ENCODE measurements around the gene PLPP4.

The PLPP4 gene

DNA sequence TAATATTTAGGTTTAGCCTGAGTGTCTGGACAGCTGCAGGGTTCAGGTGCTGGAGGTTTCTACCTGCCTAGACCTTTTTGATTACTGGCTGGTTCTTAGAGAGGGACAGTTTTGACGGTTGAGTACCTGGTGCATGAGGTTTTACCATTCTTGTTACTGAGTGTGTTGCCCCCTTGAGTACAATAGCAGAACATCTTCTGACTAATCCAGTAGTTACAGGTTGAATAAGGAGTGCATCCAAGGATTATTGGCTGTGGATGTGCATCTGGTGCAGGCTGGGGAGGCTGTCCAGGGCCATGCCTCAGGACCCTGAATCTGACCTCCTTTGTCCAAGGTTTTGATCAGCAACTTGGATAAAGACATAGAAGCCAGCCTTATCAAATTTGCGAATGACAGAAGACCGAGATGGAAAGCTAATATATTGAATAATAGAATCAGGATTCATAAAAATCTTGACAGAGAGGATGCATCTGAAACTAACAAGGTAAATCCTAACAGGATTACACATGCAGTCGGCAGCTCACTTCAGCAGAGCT is 23.1 kb downstream of the PLPP4 start:
- TF ChIP-seq JUND (IDR thresholded peaks at IDR 0.05; ENCODE audit: low read depth), result no peak
- peak in 1 of 2 experiments; percentile 16 for DNase-seq (ENCODE audit: low read depth in 1 of 2, low spot score in 1 of 2)
- in situ Hi-C loops (cut with HindIII; ENCODE audit: low pct_unique_long_range_greater_than_20kb, low sequenced_read_pairs), result no loop called here

DNA sequence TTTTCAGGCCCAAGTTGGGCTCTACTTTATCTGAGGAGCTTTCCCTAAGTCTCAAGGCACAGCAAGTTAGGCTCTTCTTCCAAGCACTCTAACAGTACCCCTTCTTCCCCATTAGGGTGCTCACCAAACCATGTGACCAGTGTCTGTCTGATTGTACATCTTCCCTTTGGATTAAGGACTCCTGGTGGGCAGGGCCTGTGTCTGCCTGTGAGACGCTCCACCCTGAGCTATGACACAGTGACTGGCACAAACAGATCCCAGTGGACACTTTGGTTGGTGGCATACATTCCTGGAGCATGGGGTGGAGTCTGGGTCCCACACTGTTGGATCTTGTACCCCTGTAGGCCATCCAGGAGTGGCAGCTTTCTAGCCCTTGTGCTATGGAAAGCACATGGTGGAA is 23.8 kb downstream of the PLPP4 start:
- no peak for DNase-seq (ENCODE audit: low read depth in 1 of 2, low spot score in 1 of 2)
- in situ Hi-C loops (cut with HindIII; ENCODE audit: low pct_unique_long_range_greater_than_20kb, low sequenced_read_pairs), result no loop called here
- no peak for TF ChIP-seq JUND (IDR thresholded peaks at IDR 0.05; ENCODE audit: low read depth)

DNA sequence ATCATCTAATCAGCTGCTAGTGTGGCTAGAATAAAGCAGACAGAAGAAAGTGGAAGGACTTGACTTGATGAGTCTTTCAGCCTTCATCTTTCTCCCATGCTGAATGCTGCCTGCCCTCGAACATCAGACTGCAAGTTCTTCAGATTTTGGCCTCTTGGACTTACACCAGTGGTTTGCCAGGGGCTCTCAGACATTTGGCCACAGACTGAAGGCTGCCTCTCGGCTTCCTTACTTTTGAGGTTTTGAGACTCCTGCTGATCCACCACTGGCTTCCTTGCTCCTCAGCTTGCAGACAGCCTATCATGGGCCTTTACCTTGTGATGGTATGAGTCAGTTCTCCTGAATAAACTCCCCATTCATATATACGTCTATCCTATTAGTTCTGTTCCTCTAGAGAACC is 26.0 kb downstream of the PLPP4 start:
- no peak for TF ChIP-seq JUND (IDR thresholded peaks at IDR 0.05; ENCODE audit: low read depth)
- in situ Hi-C loops (cut with HindIII; ENCODE audit: low pct_unique_long_range_greater_than_20kb, low sequenced_read_pairs), result no loop called here

DNA sequence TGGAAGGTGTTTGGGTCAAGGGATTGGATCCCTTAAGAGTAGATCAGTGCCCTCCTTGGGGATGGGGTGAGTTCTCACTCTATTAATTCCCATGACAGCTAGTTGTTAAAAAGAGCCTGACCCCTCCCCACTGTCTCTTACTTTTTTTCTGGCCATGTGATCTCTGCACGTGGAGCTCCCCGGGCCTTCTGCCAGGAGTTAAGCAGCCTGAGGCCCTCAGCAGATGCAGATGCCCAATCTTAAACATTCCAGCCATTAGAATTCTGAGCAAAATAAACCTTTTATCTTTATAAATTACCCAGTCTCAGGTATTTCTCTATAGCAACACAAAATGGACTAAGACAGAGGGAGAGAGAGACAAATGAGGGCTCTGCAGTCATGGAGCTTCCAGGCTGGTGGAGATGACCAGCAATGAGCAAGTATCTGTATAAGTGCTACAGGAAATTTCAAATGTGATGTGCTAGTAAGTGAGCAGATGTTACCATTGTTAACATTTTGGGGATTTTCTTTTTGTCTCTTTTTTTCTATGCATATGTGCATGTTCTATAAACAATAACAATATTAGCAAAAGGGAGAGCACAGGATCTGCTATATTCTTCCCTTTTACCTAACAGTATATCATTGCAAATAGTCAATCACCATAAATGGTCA is 26.7 kb downstream of the PLPP4 start:
- in situ Hi-C loops (cut with HindIII; ENCODE audit: low pct_unique_long_range_greater_than_20kb, low sequenced_read_pairs), result no loop called here
- no peak for TF ChIP-seq JUND (IDR thresholded peaks at IDR 0.05; ENCODE audit: low read depth)
- DNase-seq (ENCODE audit: low read depth in 1 of 2, low spot score in 1 of 2), result no peak

More for the DNA sequence above, 26.0 kb downstream of the PLPP4 start:
- DNase-seq (ENCODE audit: low read depth in 1 of 2, low spot score in 1 of 2), result no peak

DNA sequence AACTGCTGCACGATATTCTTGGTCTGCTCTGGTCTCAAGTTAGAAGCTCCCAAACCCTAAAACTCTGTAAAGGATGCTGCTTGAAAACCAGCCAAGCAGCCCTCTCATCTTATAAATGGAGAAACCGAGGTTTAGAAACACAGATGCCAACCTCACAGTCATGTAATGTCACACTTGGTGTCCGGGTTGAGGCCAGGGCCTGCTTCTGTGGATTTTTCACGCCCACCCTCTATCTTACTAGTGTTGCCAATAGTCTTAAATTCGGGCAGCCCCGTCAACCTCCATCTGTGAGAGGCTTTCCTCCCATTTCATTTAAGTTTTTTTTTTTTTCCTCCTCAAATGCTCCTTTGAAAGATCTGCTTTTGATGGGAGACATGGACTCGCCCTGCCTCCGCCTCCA is 28.9 kb downstream of the PLPP4 start:
- DNase-seq (ENCODE audit: low read depth in 1 of 2, low spot score in 1 of 2), result no peak
- in situ Hi-C loops (cut with HindIII; ENCODE audit: low pct_unique_long_range_greater_than_20kb, low sequenced_read_pairs), result no loop called here
- TF ChIP-seq JUND (IDR thresholded peaks at IDR 0.05; ENCODE audit: low read depth), result no peak

DNA sequence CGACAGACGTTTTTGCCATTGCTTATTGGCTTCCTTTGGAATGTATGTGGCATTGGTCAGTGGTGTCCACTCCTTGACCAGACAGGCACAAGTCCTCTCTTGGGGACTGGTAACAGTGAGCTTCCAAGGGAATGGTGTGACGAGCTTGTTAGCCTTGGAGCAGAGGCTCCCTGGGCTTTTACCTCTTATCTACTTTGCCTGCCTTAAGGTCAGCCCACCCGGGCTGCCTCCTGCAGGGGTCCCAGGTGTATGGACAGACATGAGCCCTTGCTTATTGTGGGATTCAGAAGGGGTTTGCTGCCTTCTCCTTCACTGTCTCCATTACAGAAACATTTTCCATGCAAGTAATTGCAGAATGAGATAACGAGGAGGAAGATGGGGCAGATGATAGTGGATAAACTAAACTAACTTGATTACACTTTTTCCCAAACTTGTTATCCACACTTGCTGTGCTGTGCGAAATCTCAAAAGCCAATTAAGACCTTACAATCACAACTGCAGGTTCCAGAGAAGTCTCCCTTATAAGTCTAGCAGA is 29.7 kb downstream of the PLPP4 start:
- DNase-seq (ENCODE audit: low read depth in 1 of 2, low spot score in 1 of 2), result no peak
- TF ChIP-seq JUND (IDR thresholded peaks at IDR 0.05; ENCODE audit: low read depth), result no peak
- in situ Hi-C loops (cut with HindIII; ENCODE audit: low pct_unique_long_range_greater_than_20kb, low sequenced_read_pairs), result no loop called here

DNA sequence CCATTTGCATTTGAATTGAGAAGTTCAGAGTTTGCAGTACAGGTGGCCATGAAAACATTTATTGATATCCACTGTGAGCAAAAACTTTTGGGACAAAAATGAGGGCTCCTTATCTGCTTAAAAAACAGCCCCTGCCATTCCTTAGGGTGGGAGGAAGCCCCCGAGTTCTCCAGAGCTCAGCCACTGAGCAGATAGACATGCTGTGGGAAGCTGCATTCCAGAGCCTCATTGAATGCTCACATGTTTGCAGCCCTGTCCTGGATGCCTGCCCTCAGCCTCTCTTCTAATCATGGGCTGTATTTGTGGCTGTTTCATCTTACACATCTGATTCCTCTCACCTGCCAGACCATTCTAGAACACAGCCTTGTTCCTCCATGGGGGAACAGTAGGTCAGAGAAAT is 33.3 kb downstream of the PLPP4 start:
- no peak for TF ChIP-seq JUND (IDR thresholded peaks at IDR 0.05; ENCODE audit: low read depth)
- in situ Hi-C loops (cut with HindIII; ENCODE audit: low pct_unique_long_range_greater_than_20kb, low sequenced_read_pairs), result no loop called here
- no peak for DNase-seq (ENCODE audit: low read depth in 1 of 2, low spot score in 1 of 2)

DNA sequence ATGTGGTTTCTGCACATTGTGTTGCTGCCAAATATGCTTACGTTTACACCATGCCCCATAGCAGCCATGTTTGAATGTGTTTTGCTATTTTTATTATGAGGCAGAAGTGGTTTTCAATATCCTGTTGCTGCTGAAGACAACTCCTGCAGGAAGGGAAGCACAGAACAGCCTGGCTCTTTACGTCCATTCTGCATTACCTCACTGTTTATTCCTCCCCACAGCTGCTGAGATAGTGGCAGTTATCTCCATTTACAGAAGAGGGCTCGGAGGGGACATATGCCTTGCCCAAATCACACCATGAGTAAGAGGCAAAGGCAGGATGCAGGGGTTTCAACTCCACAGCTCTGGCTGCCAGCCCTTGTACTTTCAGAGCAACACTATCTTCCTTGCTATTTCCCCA is 35.3 kb downstream of the PLPP4 start:
- in situ Hi-C loops (cut with HindIII; ENCODE audit: low pct_unique_long_range_greater_than_20kb, low sequenced_read_pairs), result no loop called here
- no peak for TF ChIP-seq JUND (IDR thresholded peaks at IDR 0.05; ENCODE audit: low read depth)

DNA sequence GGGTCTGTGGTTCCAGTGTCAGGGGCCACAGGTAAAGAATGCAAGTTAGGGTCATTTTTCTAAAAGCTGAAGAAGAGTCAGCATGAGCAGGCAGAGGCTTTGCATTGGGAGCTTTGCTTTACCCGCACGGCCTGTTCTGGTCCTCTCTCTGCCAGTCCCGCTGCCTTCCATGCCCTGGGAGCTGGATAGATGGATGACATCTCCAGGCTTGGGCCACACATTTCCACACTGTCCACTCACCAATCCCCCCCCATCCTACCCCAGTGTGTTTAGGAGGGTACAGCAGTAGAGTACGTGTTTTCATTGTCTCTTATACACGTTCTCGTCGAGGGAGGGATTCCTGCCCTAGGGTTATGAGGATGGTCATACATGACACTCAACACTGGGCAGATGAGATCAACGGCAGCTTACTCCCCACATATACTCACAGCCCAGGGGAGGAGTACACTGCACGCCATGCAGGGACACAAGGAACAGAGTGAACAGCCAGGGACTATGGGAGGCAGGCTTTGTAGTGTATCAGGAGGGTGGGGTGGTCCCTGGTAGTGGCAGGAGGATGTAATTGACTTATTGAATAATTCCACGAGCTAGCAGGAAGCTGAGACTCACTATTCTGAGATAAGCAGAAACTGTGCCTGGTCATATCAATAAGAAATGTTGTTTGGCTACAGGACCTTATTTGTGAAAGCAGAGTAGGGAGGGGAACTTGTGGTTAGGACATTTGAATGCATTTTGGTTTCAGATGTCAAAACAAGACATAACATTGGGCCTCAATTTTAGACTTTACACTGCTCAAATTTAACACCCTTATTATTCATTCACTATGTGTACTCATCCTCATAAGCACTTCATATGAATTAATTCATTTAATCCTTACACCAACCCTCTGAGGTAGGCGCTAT is 36.6 kb downstream of the PLPP4 start:
- no peak for DNase-seq (ENCODE audit: low read depth in 1 of 2, low spot score in 1 of 2)
- TF ChIP-seq JUND (IDR thresholded peaks at IDR 0.05; ENCODE audit: low read depth), result no peak
- in situ Hi-C loops (cut with HindIII; ENCODE audit: low pct_unique_long_range_greater_than_20kb, low sequenced_read_pairs), result no loop called here

More for the DNA sequence above, 35.3 kb downstream of the PLPP4 start:
- DNase-seq (ENCODE audit: low read depth in 1 of 2, low spot score in 1 of 2), result no peak

DNA sequence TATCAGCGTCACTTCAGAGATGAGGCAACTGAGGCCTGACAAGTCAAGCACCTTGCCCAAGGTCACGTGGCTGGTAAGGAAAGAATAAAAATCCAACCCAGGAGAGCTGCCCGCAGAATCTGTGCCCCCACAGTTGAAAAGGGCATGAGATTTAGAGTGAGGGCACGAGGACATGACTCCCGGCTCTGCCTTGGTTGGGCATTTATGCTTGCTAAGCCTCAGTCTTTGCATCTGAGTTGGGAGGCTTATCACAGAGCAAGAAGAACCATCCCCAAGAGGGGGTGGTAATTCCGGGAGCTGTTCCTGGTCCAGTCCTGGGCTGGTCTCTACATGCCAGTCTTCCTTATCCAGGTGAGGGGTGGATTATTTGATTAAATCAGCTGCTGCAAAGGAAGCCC is 37.3 kb downstream of the PLPP4 start:
- TF ChIP-seq JUND (IDR thresholded peaks at IDR 0.05; ENCODE audit: low read depth), result no peak
- in situ Hi-C loops (cut with HindIII; ENCODE audit: low pct_unique_long_range_greater_than_20kb, low sequenced_read_pairs), result no loop called here
- DNase-seq (ENCODE audit: low read depth in 1 of 2, low spot score in 1 of 2), result no peak

DNA sequence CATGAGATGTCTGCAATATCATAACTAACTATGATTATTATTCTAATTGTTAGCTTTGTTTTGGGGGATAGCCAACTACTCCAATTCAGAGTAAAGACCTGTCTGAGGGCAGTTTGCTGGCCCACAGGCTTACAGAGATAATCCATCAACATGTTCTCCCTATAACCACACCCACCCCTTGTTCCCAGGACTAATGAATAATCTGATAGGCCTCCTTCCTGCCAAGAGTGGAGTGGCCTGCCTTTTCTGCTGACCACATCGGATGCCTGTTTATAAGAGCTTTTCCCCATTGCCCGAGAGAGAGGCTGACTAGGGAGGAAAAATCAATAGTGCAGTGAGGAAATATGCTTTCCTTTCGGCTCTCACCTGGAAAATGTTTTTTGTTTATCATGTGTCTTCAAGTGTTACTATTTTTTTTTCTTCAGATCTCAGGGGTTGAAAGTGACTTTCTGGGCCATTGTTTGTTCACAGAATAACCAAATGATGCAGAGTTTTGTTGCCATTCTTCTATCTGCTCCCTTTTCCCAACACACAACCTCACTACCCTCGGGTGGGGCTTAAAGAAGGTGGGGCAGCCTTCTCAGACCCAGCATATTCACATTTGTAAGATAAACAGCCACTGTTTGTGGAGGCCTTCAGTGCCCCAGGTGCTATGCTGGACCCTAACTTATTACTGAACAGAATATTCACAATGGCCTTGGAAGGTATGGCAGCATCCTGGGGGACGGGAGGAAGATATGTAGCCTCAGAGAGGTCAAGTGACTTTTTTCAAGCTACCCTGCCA is 38.4 kb downstream of the PLPP4 start:
- TF ChIP-seq JUND (IDR thresholded peaks at IDR 0.05; ENCODE audit: low read depth), result no peak
- no peak for DNase-seq (ENCODE audit: low read depth in 1 of 2, low spot score in 1 of 2)
- in situ Hi-C loops (cut with HindIII; ENCODE audit: low pct_unique_long_range_greater_than_20kb, low sequenced_read_pairs), result no loop called here

DNA sequence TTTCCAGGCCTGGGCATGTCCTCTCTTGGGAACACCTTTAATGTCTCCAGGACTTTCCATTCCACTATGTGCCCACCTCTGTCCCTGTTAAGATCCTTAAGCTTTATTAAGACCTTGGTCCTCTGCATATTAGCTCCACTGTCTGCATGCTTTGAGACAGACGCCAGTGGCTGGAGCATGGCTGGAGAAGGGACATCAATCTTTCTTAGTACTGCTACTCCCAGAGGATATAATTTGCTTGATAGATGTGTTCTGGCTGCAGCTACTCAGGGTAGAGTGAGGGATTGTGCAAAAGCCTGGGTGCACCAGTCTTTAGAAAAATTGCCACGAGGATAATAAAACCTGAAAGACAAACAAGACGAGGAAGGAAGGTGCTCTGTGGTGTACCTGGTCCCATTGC is 42.9 kb downstream of the PLPP4 start:
- DNase-seq (ENCODE audit: low read depth in 1 of 2, low spot score in 1 of 2), result no peak
- in situ Hi-C loops (cut with HindIII; ENCODE audit: low pct_unique_long_range_greater_than_20kb, low sequenced_read_pairs), result no loop called here
- no peak for TF ChIP-seq JUND (IDR thresholded peaks at IDR 0.05; ENCODE audit: low read depth)
